ENCODE data around the gene CARM1.

- TF ChIP-seq RARB (CRISPR knock-in tag; IDR thresholded peaks at IDR 0.05) = peak; percentile 75
- TF ChIP-seq CHD4 (IDR thresholded peaks at IDR 0.05; ENCODE audit: borderline replicate concordance) = no peak
- TF ChIP-seq, protein P1, sequence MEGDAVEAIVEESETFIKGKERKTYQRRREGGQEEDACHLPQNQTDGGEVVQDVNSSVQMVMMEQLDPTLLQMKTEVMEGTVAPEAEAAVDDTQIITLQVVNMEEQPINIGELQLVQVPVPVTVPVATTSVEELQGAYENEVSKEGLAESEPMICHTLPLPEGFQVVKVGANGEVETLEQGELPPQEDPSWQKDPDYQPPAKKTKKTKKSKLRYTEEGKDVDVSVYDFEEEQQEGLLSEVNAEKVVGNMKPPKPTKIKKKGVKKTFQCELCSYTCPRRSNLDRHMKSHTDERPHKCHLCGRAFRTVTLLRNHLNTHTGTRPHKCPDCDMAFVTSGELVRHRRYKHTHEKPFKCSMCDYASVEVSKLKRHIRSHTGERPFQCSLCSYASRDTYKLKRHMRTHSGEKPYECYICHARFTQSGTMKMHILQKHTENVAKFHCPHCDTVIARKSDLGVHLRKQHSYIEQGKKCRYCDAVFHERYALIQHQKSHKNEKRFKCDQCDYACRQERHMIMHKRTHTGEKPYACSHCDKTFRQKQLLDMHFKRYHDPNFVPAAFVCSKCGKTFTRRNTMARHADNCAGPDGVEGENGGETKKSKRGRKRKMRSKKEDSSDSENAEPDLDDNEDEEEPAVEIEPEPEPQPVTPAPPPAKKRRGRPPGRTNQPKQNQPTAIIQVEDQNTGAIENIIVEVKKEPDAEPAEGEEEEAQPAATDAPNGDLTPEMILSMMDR (IDR thresholded peaks at IDR 0.05) = no peak
- no peak for TF ChIP-seq SMC3 (IDR thresholded peaks at IDR 0.05)
- TF ChIP-seq CHD2 (IDR thresholded peaks at IDR 0.05; ENCODE audit: low read length, partially characterized antibody) = no peak
- no peak for TF ChIP-seq BHLHE40 (IDR thresholded peaks at IDR 0.05; ENCODE audit: low read depth, low read length)
- peak; percentile 100 for TF ChIP-seq MAX (IDR thresholded peaks at IDR 0.05)
Measured at GRCh38 chr19:10836479-10837330, 34.6 kb upstream of the CARM1 start.

All from A549 (cell line).